Measurements from ENCODE around the gene GLDN. TPM values are rescaled to one million over a fixed set of nuclear protein-coding genes. Genes with fewer than 3 reads are reported as not detected.

The GLDN gene
- total RNA-seq, 4 donors from 2014 or later: 0.48 to 3.7 (median 2.6) TPM; not detected in 1

DNA sequence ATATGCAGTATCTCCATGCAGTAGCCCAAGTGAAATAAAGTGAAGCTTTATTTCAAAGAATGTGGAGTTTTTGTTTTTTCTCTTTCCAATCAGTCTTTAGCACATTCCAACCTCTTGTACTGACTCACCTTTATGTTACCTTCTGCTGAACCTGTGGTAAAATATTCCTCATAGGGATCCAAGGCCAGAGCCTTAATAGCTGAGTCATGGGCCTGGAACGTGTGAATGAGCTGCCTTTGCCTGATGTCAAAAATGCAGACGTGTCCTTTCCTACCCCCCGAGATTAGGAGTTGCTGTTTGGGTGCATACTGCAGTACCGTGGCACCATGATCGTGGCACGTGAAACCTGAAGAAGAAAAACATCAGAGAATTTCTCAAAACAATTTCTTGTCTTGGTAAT, 108.5 kb downstream of the GLDN start:
- H3K36me3 ChIP-seq: peaks cover 0 to 45% (median 14%) of the 10 kb centered on the region in 4 donors

More for the DNA sequence above, 108.5 kb downstream of the GLDN start:
- in situ Hi-C loops (cut with MboI; ENCODE audit: low pct_ligation_motif_present in 1 of 4, low pct_unique_long_range_greater_than_20kb in 1 of 4, low sequenced_read_pairs in 3 of 4) (no loop called here), intact Hi-C loops (cut with DNase I; ENCODE audit: low total_unique reads) (no loop called here)
- no peaks in the 10 kb centered on the region for H3K27me3 ChIP-seq
- no peak overlapping the region for H3K4me3 ChIP-seq
- 83 to 93% methylated on average over 6 of the region's 6 CpGs for WGBS, 2 donors (ENCODE audit: low coverage in 1 of 2)
- TF ChIP-seq EP300 (IDR thresholded peaks at IDR 0.05; ENCODE audit: low read depth): no peak
- no peak for TF ChIP-seq POLR2A (IDR thresholded peaks at IDR 0.05)
- TF ChIP-seq, protein P1, sequence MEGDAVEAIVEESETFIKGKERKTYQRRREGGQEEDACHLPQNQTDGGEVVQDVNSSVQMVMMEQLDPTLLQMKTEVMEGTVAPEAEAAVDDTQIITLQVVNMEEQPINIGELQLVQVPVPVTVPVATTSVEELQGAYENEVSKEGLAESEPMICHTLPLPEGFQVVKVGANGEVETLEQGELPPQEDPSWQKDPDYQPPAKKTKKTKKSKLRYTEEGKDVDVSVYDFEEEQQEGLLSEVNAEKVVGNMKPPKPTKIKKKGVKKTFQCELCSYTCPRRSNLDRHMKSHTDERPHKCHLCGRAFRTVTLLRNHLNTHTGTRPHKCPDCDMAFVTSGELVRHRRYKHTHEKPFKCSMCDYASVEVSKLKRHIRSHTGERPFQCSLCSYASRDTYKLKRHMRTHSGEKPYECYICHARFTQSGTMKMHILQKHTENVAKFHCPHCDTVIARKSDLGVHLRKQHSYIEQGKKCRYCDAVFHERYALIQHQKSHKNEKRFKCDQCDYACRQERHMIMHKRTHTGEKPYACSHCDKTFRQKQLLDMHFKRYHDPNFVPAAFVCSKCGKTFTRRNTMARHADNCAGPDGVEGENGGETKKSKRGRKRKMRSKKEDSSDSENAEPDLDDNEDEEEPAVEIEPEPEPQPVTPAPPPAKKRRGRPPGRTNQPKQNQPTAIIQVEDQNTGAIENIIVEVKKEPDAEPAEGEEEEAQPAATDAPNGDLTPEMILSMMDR (IDR thresholded peaks at IDR 0.05): no peak
- no peak for TF ChIP-seq POLR2AphosphoS5 (IDR thresholded peaks at IDR 0.05)
- no peak overlapping the region for H3K27ac ChIP-seq
- H3K4me1 ChIP-seq: no peaks in the 10 kb centered on the region
- H3K9me3 ChIP-seq: no peaks in the 10 kb centered on the region
- no peak for DNase-seq

Small RNAs within 50 kb of the gene (small RNA-seq; reads per million reads assigned to genes)
- gene AC020891.4 (0 reads per million in 4 donors), gene MIR7973-1 (0 reads per million in 4 donors)

Other genes with a start within 250 kb of the GLDN start
- gene TNFAIP8L3, start 246.7 kb upstream of the GLDN start, total RNA-seq: 10 to 100 TPM in 1 of 4 donors, 1 to 10 TPM in 3; 6.8 to 35.5 (median 8.6) TPM
- gene CYP19A1, start 3.1 kb upstream of the GLDN start, total RNA-seq: not detected

Data from transverse colon (tissue), 4 donors.